SHP77 treated with DMSO at 0.1 percent for 48 hours (cell line): Measurements from ENCODE around the gene PSMA8.
"Not testable (repeated sequence)": the region's sequence is repeated elsewhere in the genome, so short reads cannot be mapped to it uniquely, and the experiment has no call there.

Source experiments
- DNase-seq: peaks from one replicate; lab custom pipeline; 2025; lab: John Stamatoyannopoulos, UW

Gene PSMA8

GRCh38 chr18:26133652-26134051, at the start of gene PSMA8:
TSS of gene PSMA8 (plus strand) at chr18:26133869. CDS start at chr18:26133966, 97 bp downstream.
- no peak for DNase-seq

- no peak for DNase-seq
These were observed 48.6 kb upstream of the PSMA8 start for GRCh38 chr18:26085056-26085455.

GRCh38 chr18:26086959-26087358, 46.7 kb upstream of the PSMA8 start:
- DNase-seq = no peak

- no peak for DNase-seq
These were observed 45.2 kb upstream of the PSMA8 start for GRCh38 chr18:26088487-26088886.

- DNase-seq = no peak
These were observed 44.2 kb upstream of the PSMA8 start for GRCh38 chr18:26089293-26090129.

GRCh38 chr18:26090130-26091046, 43.3 kb upstream of the PSMA8 start, which contains the start of gene SS18:
TSS of gene SS18 (minus strand) at chr18:26090613. CDS start at chr18:26090569, 44 bp downstream.
- peak; percentile 77 for DNase-seq

- DNase-seq = peak; percentile 40
These were observed 42.5 kb upstream of the PSMA8 start for GRCh38 chr18:26091047-26091630.

GRCh38 chr18:26096852-26097251, 36.8 kb upstream of the PSMA8 start:
- DNase-seq = no peak

- DNase-seq = no peak
These were observed 36.1 kb upstream of the PSMA8 start for GRCh38 chr18:26097563-26097962.

- DNase-seq = no peak
These were observed 30.1 kb upstream of the PSMA8 start for GRCh38 chr18:26103579-26103978.

- no peak for DNase-seq
These were observed 29.6 kb upstream of the PSMA8 start for GRCh38 chr18:26104035-26104434.

- no peak for DNase-seq
These were observed 14.4 kb upstream of the PSMA8 start for GRCh38 chr18:26119246-26119645.

GRCh38 chr18:26121476-26121875, 12.2 kb upstream of the PSMA8 start:
- DNase-seq = no peak

GRCh38 chr18:26121994-26122393, 11.7 kb upstream of the PSMA8 start:
- DNase-seq = not testable (repeated sequence)

- DNase-seq = no peak
These were observed 5.9 kb upstream of the PSMA8 start for GRCh38 chr18:26127786-26128185.

- DNase-seq = not testable (repeated sequence)
These were observed 5.5 kb upstream of the PSMA8 start for GRCh38 chr18:26128192-26128591.

- DNase-seq = no peak
These were observed 438 bp downstream of the PSMA8 start for GRCh38 chr18:26134107-26134506.

GRCh38 chr18:26135548-26135947, 1.9 kb downstream of the PSMA8 start:
- no peak for DNase-seq

- no peak for DNase-seq
These were observed 23.7 kb downstream of the PSMA8 start for GRCh38 chr18:26157326-26157725.

GRCh38 chr18:26159353-26159752, 25.7 kb downstream of the PSMA8 start:
- peak; percentile 1 for DNase-seq

- DNase-seq = no peak
These were observed 30.9 kb downstream of the PSMA8 start for GRCh38 chr18:26164571-26164970.

- not testable (repeated sequence) for DNase-seq
These were observed 33.9 kb downstream of the PSMA8 start for GRCh38 chr18:26167592-26167991.
